ENCODE data around the gene SLC25A48.

The SLC25A48 gene

DNA sequence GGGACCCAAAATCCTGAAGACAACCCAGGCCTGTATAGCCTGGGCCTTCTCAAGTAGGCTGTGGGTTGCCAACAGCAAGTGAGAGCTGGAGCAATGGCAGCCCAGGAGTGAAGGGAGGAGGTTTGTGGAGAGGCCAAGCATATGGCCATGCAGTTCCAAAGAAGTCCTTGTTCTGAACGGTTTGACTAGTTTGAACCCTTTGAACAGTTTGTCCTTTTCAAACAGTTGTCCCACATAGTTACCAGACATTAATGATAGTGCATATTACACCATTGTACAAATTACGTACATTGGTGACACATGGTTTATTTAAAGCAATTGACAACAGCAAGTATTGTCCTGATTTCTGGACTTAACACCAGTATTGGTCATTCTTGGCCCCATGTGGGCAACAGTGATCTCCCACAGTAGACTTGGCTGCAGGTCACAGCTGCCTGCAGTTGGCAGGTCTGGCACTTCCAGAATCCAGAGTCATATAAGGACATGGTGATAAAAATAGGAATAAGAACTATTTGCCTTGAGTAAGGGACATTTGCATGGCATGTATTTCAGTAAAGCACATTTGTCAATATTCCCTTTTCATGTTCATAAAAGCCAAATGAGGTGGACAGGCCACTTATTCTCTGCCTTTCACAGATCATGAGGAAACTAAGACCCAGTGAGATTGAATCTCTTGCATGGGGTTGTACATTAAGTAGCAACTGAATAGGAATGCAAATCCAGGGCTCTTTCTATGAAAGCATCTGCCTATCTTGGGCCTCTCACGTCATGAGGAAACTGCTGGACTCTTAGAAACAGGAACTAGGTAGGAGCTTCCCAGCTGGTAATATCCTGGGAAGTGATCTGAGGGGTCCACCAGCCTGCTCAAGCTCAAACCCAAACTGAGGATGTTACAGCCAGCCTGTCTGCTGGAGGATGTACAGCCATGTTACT lies 30.3 kb downstream of the SLC25A48 start:
- no peak overlapping the region for H4K91ac ChIP-seq (ENCODE audit: low read depth, low read length)
- H3K23ac ChIP-seq (ENCODE audit: low read length), result no peak overlapping the region
- H2BK5ac ChIP-seq (ENCODE audit: low read depth, low read length, poor library complexity), result no peak overlapping the region
- no peaks in the 10 kb centered on the region for H3K36me3 ChIP-seq (ENCODE audit: control insufficient read depth in 1 of 2, insufficient read depth in 2 of 2, low read length in 2 of 2)
- no peak overlapping the region for H2BK12ac ChIP-seq (ENCODE audit: low read length)
- H4K12ac ChIP-seq (ENCODE audit: low read depth, low read length), result no peak overlapping the region
- peaks cover 1% of the 10 kb centered on the region for H3K9me3 ChIP-seq (ENCODE audit: insufficient read depth, low read depth, low read length)
- H3K4ac ChIP-seq (ENCODE audit: low read depth, low read length), result no peak overlapping the region
- H3K4me1 ChIP-seq (ENCODE audit: control insufficient read depth in 1 of 2, insufficient read depth in 2 of 2, low read length in 2 of 2), result no peaks in the 10 kb centered on the region
- no peak overlapping the region for H3K4me3 ChIP-seq (ENCODE audit: low read depth, low read length)
- H3K9ac ChIP-seq (ENCODE audit: low read length), result no peak overlapping the region
- H3K27me3 ChIP-seq (ENCODE audit: insufficient read depth, low read length), result no peaks in the 10 kb centered on the region
- H3K79me1 ChIP-seq (ENCODE audit: low read length), result no peaks in the 10 kb centered on the region
- H3K14ac ChIP-seq (ENCODE audit: low read length), result no peak overlapping the region
- no peaks in the 10 kb centered on the region for H3K79me2 ChIP-seq (ENCODE audit: control insufficient read depth, insufficient read depth, low read length, poor library complexity)
- H3K4me2 ChIP-seq (ENCODE audit: low read length), result no peak overlapping the region
- no peak overlapping the region for H4K8ac ChIP-seq (ENCODE audit: low read depth, low read length)
- H3K18ac ChIP-seq (ENCODE audit: low read length), result no peak overlapping the region
- no peak overlapping the region for H3K27ac ChIP-seq (ENCODE audit: low read depth, low read length)
- H2BK120ac ChIP-seq (ENCODE audit: insufficient read depth, low read length, poor library complexity), result no peak overlapping the region
- H2AFZ ChIP-seq (ENCODE audit: insufficient read depth, low read length, poor library complexity), result no peak overlapping the region
- no peak overlapping the region for H2AK5ac ChIP-seq (ENCODE audit: low read length)
- DNase-seq, result no peak
- no CpG with 5 or more reads among the region's 3 CpGs for WGBS (ENCODE audit: extremely low coverage, insufficient coverage, insufficient read length)

DNA sequence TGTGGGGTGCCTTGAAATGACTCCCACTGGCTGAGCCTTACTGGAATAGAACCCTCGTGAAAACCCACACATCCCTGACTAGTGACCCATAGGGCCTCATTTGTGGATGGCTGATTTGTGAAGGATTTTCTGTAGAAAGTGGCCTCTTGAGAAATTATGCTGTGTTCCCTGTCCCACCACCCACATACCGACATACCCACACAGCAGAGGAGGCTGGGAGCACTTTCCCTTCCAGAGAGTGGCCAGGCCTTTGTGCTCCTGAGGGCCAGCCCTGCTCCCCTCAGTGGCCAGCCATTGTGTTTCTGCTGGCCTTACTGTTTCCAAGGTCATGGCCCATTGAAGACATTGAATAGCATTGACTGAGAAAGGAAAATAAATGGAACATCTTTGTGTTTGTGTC lies 31.6 kb downstream of the SLC25A48 start:
- Histone ChIP-seq H3K4me3 (ENCODE audit: low read depth, low read length) (no peak overlapping the region), H3K79me2 (ENCODE audit: control insufficient read depth, insufficient read depth, low read length, poor library complexity) (no peaks in the 10 kb centered on the region), H2AFZ (ENCODE audit: insufficient read depth, low read length, poor library complexity) (no peak overlapping the region), H3K4me2 (ENCODE audit: low read length) (no peak overlapping the region), H3K9me3 (ENCODE audit: insufficient read depth, low read depth, low read length) (peaks cover 1% of the 10 kb centered on the region), H3K36me3 (ENCODE audit: control insufficient read depth in 1 of 2, insufficient read depth in 2 of 2, low read length in 2 of 2) (no peaks in the 10 kb centered on the region), H3K27me3 (ENCODE audit: insufficient read depth, low read length) (no peaks in the 10 kb centered on the region), H3K23ac (ENCODE audit: low read length) (no peak overlapping the region), H3K27ac (ENCODE audit: low read depth, low read length) (no peak overlapping the region), H2BK12ac (ENCODE audit: low read length) (no peak overlapping the region), H2AK5ac (ENCODE audit: low read length) (no peak overlapping the region), H2BK120ac (ENCODE audit: insufficient read depth, low read length, poor library complexity) (no peak overlapping the region), H3K4me1 (ENCODE audit: control insufficient read depth in 1 of 2, insufficient read depth in 2 of 2, low read length in 2 of 2) (no peaks in the 10 kb centered on the region), H3K4ac (ENCODE audit: low read depth, low read length) (no peak overlapping the region), H3K79me1 (ENCODE audit: low read length) (no peaks in the 10 kb centered on the region), H3K14ac (ENCODE audit: low read length) (no peak overlapping the region), H4K91ac (ENCODE audit: low read depth, low read length) (no peak overlapping the region), H4K8ac (ENCODE audit: low read depth, low read length) (no peak overlapping the region), H3K18ac (ENCODE audit: low read length) (no peak overlapping the region), H4K12ac (ENCODE audit: low read depth, low read length) (no peak overlapping the region), H3K9ac (ENCODE audit: low read length) (no peak overlapping the region), H2BK5ac (ENCODE audit: low read depth, low read length, poor library complexity) (no peak overlapping the region)
- no CpG with 5 or more reads among the region's 2 CpGs for WGBS (ENCODE audit: extremely low coverage, insufficient coverage, insufficient read length)
- DNase-seq, result no peak

DNA sequence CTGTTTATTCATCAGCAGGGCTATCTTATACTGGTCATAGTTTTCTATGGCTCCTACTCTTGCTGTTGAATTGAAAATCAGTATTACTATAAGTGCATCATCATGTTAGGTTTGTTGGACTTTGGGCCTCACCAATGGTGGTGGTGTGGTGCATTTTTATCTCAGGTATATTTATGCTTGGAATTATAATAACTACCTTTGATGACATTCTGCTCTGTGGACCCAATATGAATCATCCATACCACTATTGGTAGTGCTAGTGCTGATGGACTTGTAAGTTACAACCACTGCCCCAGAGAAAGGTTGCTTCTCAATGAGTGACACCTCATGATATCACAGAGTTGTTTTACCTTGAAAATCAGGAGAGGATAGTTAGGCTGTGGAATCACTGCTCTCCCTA lies 33.1 kb downstream of the SLC25A48 start:
- no peaks in the 10 kb centered on the region for H3K36me3 ChIP-seq (ENCODE audit: control insufficient read depth in 1 of 2, insufficient read depth in 2 of 2, low read length in 2 of 2)
- DNase-seq, result no peak
- no peak overlapping the region for H3K23ac ChIP-seq (ENCODE audit: low read length)
- no peaks in the 10 kb centered on the region for H3K27me3 ChIP-seq (ENCODE audit: insufficient read depth, low read length)
- H3K79me1 ChIP-seq (ENCODE audit: low read length), result no peaks in the 10 kb centered on the region
- no peak overlapping the region for H3K4me2 ChIP-seq (ENCODE audit: low read length)
- H2AFZ ChIP-seq (ENCODE audit: insufficient read depth, low read length, poor library complexity), result no peak overlapping the region
- no peak overlapping the region for H3K14ac ChIP-seq (ENCODE audit: low read length)
- no peak overlapping the region for H4K8ac ChIP-seq (ENCODE audit: low read depth, low read length)
- no peak overlapping the region for H3K4ac ChIP-seq (ENCODE audit: low read depth, low read length)
- no peak overlapping the region for H2BK5ac ChIP-seq (ENCODE audit: low read depth, low read length, poor library complexity)
- H3K4me1 ChIP-seq (ENCODE audit: control insufficient read depth in 1 of 2, insufficient read depth in 2 of 2, low read length in 2 of 2), result no peaks in the 10 kb centered on the region
- H4K91ac ChIP-seq (ENCODE audit: low read depth, low read length), result no peak overlapping the region
- no peak overlapping the region for H2AK5ac ChIP-seq (ENCODE audit: low read length)
- peaks cover 1% of the 10 kb centered on the region for H3K9me3 ChIP-seq (ENCODE audit: insufficient read depth, low read depth, low read length)
- H4K12ac ChIP-seq (ENCODE audit: low read depth, low read length), result no peak overlapping the region
- H2BK12ac ChIP-seq (ENCODE audit: low read length), result no peak overlapping the region
- H3K27ac ChIP-seq (ENCODE audit: low read depth, low read length), result no peak overlapping the region
- H3K9ac ChIP-seq (ENCODE audit: low read length), result no peak overlapping the region
- H3K79me2 ChIP-seq (ENCODE audit: control insufficient read depth, insufficient read depth, low read length, poor library complexity), result no peaks in the 10 kb centered on the region
- H3K4me3 ChIP-seq (ENCODE audit: low read depth, low read length), result no peak overlapping the region
- no peak overlapping the region for H3K18ac ChIP-seq (ENCODE audit: low read length)
- no peak overlapping the region for H2BK120ac ChIP-seq (ENCODE audit: insufficient read depth, low read length, poor library complexity)

DNA sequence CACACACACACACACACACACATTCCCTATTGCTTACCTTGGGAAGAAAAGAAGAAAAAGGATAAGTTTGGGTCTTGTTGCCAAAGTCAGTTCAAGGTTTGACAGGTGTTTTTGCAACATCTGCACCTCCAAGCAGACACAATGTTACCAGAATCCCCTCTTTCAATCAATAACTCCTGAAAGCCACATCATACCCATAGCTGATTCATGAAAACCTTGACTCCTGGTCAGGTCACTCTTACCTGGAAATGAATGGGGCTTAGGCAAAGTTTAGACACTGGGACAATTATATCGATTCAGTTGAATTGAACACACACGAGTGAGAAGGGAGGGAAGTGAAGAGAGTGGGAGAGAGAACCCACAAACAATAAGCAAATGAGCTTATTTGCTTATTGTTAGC lies 34.2 kb downstream of the SLC25A48 start:
- WGBS (ENCODE audit: extremely low coverage, insufficient coverage, insufficient read length), result no CpG with 5 or more reads among the region's 2 CpGs
- no peak overlapping the region for H3K27ac ChIP-seq (ENCODE audit: low read depth, low read length)

More for the DNA sequence above, 34.2 kb downstream of the SLC25A48 start:
- H3K27me3 ChIP-seq (ENCODE audit: insufficient read depth, low read length), result no peaks in the 10 kb centered on the region
- H2BK12ac ChIP-seq (ENCODE audit: low read length), result no peak overlapping the region
- no peak overlapping the region for H2BK120ac ChIP-seq (ENCODE audit: insufficient read depth, low read length, poor library complexity)
- no peak overlapping the region for H3K4me2 ChIP-seq (ENCODE audit: low read length)
- no peak for DNase-seq
- H3K9me3 ChIP-seq (ENCODE audit: insufficient read depth, low read depth, low read length), result peaks cover 1% of the 10 kb centered on the region
- H2AFZ ChIP-seq (ENCODE audit: insufficient read depth, low read length, poor library complexity), result no peak overlapping the region
- H3K9ac ChIP-seq (ENCODE audit: low read length), result no peak overlapping the region
- no peak overlapping the region for H3K23ac ChIP-seq (ENCODE audit: low read length)
- H4K12ac ChIP-seq (ENCODE audit: low read depth, low read length), result no peak overlapping the region
- H4K8ac ChIP-seq (ENCODE audit: low read depth, low read length), result no peak overlapping the region
- H3K18ac ChIP-seq (ENCODE audit: low read length), result no peak overlapping the region
- H2BK5ac ChIP-seq (ENCODE audit: low read depth, low read length, poor library complexity), result no peak overlapping the region
- no peaks in the 10 kb centered on the region for H3K36me3 ChIP-seq (ENCODE audit: control insufficient read depth in 1 of 2, insufficient read depth in 2 of 2, low read length in 2 of 2)
- no peak overlapping the region for H4K91ac ChIP-seq (ENCODE audit: low read depth, low read length)
- H3K4me1 ChIP-seq (ENCODE audit: control insufficient read depth in 1 of 2, insufficient read depth in 2 of 2, low read length in 2 of 2), result no peaks in the 10 kb centered on the region
- H3K4me3 ChIP-seq (ENCODE audit: low read depth, low read length), result no peak overlapping the region
- no peak overlapping the region for H3K4ac ChIP-seq (ENCODE audit: low read depth, low read length)
- no peaks in the 10 kb centered on the region for H3K79me1 ChIP-seq (ENCODE audit: low read length)
- H3K79me2 ChIP-seq (ENCODE audit: control insufficient read depth, insufficient read depth, low read length, poor library complexity), result no peaks in the 10 kb centered on the region
- H2AK5ac ChIP-seq (ENCODE audit: low read length), result no peak overlapping the region
- H3K14ac ChIP-seq (ENCODE audit: low read length), result no peak overlapping the region
